H1 (cell line): Measurements from ENCODE around the gene MYOC. TPM values are rescaled to one million over a fixed set of nuclear protein-coding genes. Genes with fewer than 3 reads are reported as not detected.

Source experiments
- CTCF ChIA-PET: fragments of 300-600 bp; sonication (Branson Sonifier 250); formaldehyde crosslinking; loops from one replicate; lab custom pipeline; 2021; ENCODE audit not compliant: partially characterized antibody; lab: Charles Lee
- POLR2A ChIA-PET: fragments of 300-600 bp; sonication (Branson Sonifier 250); formaldehyde crosslinking; loops from one replicate; lab custom pipeline; 2021; ENCODE audit warnings: inconsistent platforms; ENCODE audit not compliant: partially characterized antibody; lab: Charles Lee
- DNase-seq, 2 experiments: peaks; one replicate each; pipeline versions ENCODE4 v3.0.0 to v3.0.0-alpha.2; 2010 to 2022; ENCODE audit warnings: low spot score in 2 of 2, low read depth in 1 of 2, mixed read lengths in 1 of 2
- FAIRE-seq: peaks from 2 replicates; lab custom pipeline; 2011; peaks lifted over from hg19 to GRCh38; lab: Jason Lieb, UNC
- H2AFZ ChIP-seq: 2 replicates; pipeline ENCODE4 v1.8.1; 2012; ENCODE audit warnings: low read length, inconsistent platforms
- H2AK5ac ChIP-seq: 2 replicates; pipeline ENCODE4 v1.6.1; 2013; ENCODE audit warnings: low read depth, low read length
- H2BK120ac ChIP-seq: replicated peaks from 2 replicates; pipeline ENCODE3; 2013; ENCODE audit warnings: low read depth, low read length, inconsistent platforms
- H2BK12ac ChIP-seq: 2 replicates; pipeline ENCODE4 v1.6.1; 2013; ENCODE audit warnings: low read depth, low read length
- H2BK15ac ChIP-seq: 2 replicates; pipeline ENCODE4 v1.6.1; 2013; ENCODE audit warnings: low read length
- H2BK20ac ChIP-seq: 2 replicates; pipeline ENCODE4 v1.6.1; 2013; ENCODE audit warnings: low read length
- H2BK5ac ChIP-seq: 2 replicates; pipeline ENCODE4 v1.6.1; 2013; ENCODE audit warnings: low read depth, low read length
- H3K14ac ChIP-seq: 2 replicates; pipeline ENCODE4 v1.6.1; 2013; ENCODE audit warnings: inconsistent platforms; ENCODE audit not compliant: insufficient read length
- H3K18ac ChIP-seq: 2 replicates; pipeline ENCODE4 v1.6.1; 2013; ENCODE audit warnings: low read length; ENCODE audit errors: extremely low read depth
- H3K23ac ChIP-seq: 2 replicates; pipeline ENCODE4 v1.6.1; 2013; ENCODE audit warnings: inconsistent platforms; ENCODE audit not compliant: insufficient read length
- H3K23me2 ChIP-seq: 2 replicates; pipeline ENCODE4 v1.6.1; 2013; ENCODE audit warnings: low read depth, low read length
- H3K27ac ChIP-seq: 2 replicates; pipeline ENCODE4 v1.6.1; 2011; ENCODE audit warnings: low read depth, low read length, inconsistent platforms
- H3K27me3 ChIP-seq, 4 experiments: replicated peaks in 1 of 4; 1 replicate in 1 of 4; 2 replicates in 3 of 4; pipeline versions ENCODE4 v1.6.1 to v1.8.1; 2011 to 2013; ENCODE audit warnings: low read length in 3 of 4, mild to moderate bottlenecking in 3 of 4, inconsistent platforms in 2 of 4, mixed read lengths in 2 of 4, moderate library complexity in 1 of 4; ENCODE audit not compliant: control insufficient read depth in 3 of 4, insufficient read depth in 3 of 4; ENCODE audit errors: extremely low read depth in 1 of 4
- H3K36me3 ChIP-seq, 4 experiments: 2 replicates each; pipeline versions ENCODE4 v1.6.1 to v1.8.1; 2011 to 2013; ENCODE audit warnings: mild to moderate bottlenecking in 4 of 4, low read length in 3 of 4, moderate library complexity in 2 of 4, control low read depth in 1 of 4, inconsistent platforms in 1 of 4; ENCODE audit not compliant: insufficient read depth in 4 of 4, control insufficient read depth in 2 of 4
- H3K4ac ChIP-seq: replicated peaks from 2 replicates; pipeline ENCODE3; 2013; ENCODE audit warnings: low read length, low read depth, mixed read lengths, inconsistent platforms; ENCODE audit not compliant: insufficient read length
- H3K4me1 ChIP-seq, 4 experiments: replicated peaks in 1 of 4; 1 replicate in 1 of 4; 2 replicates in 3 of 4; pipeline versions ENCODE4 v1.6.1 to v1.8.1; 2011 to 2013; ENCODE audit warnings: low read length in 3 of 4, inconsistent platforms in 2 of 4, mixed read lengths in 1 of 4; ENCODE audit not compliant: insufficient read depth in 4 of 4, control insufficient read depth in 3 of 4
- H3K4me2 ChIP-seq, 2 experiments: 2 replicates each; pipeline versions ENCODE4 v1.6.1 to v1.8.1; 2011 to 2013; ENCODE audit warnings: low read depth in 2 of 2, low read length in 2 of 2, control low read depth in 1 of 2, inconsistent platforms in 1 of 2, mild to moderate bottlenecking in 1 of 2; ENCODE audit not compliant: insufficient read depth in 1 of 2
- H3K4me3 ChIP-seq, 4 experiments: fragments of 200-600, 300-600 bp in 1 of 4; sonication (generic), shearing (Covaris generic), sonication (Bioruptor Twin) in 1 of 4; 2 replicates each; pipeline versions ENCODE4 v1.5.1 to v1.8.1; 2011 to 2016; ENCODE audit warnings: low read length in 4 of 4, low read depth in 3 of 4, control low read depth in 2 of 4, inconsistent platforms in 2 of 4, mild to moderate bottlenecking in 2 of 4, mixed read lengths in 1 of 4, moderate library complexity in 1 of 4; ENCODE audit not compliant: insufficient read depth in 2 of 4; ENCODE audit errors: extremely low read depth in 1 of 4
- H3K56ac ChIP-seq: replicated peaks from 2 replicates; pipeline ENCODE3; 2013; ENCODE audit warnings: low read depth, mild to moderate bottlenecking, mixed read lengths, low read length, inconsistent platforms; ENCODE audit not compliant: insufficient read length
- H3K79me1 ChIP-seq: 2 replicates; pipeline ENCODE4 v1.6.1; 2013; ENCODE audit warnings: low read depth, low read length, control low read depth
- H3K79me2 ChIP-seq, 2 experiments: 2 replicates each; pipeline versions ENCODE4 v1.6.1 to v1.8.1; 2012 to 2013; ENCODE audit warnings: low read length in 2 of 2, mild to moderate bottlenecking in 2 of 2, inconsistent platforms in 1 of 2; ENCODE audit not compliant: insufficient read depth in 2 of 2, control insufficient read depth in 1 of 2
- H3K9ac ChIP-seq, 4 experiments: replicated peaks in 1 of 4; 1 replicate in 1 of 4; 2 replicates in 3 of 4; pipeline versions ENCODE4 v1.6.1 to v1.8.1; 2011 to 2013; ENCODE audit warnings: low read depth in 3 of 4, low read length in 3 of 4, control low read depth in 2 of 4, mild to moderate bottlenecking in 2 of 4, moderate library complexity in 2 of 4, inconsistent platforms in 1 of 4; ENCODE audit errors: extremely low read depth in 1 of 4
- H3K9me3 ChIP-seq, 2 experiments: 2 replicates each; pipeline versions ENCODE4 v1.6.1 to v1.8.1; 2012 to 2013; ENCODE audit warnings: mild to moderate bottlenecking in 2 of 2, moderate library complexity in 2 of 2, control low read depth in 1 of 2, inconsistent platforms in 1 of 2, low read depth in 1 of 2, low read length in 1 of 2, mixed read lengths in 1 of 2; ENCODE audit not compliant: insufficient read depth in 2 of 2
- H4K20me1 ChIP-seq, 2 experiments: replicated peaks in 1 of 2; 2 replicates each; pipeline versions ENCODE3 to v1.8.1; 2011 to 2013; ENCODE audit warnings: inconsistent platforms in 2 of 2, low read length in 2 of 2, mild to moderate bottlenecking in 1 of 2; ENCODE audit not compliant: insufficient read depth in 2 of 2, control insufficient read depth in 1 of 2
- H4K5ac ChIP-seq: 2 replicates; pipeline ENCODE4 v1.6.1; 2013; ENCODE audit warnings: low read length, low read depth, mixed read lengths, inconsistent platforms; ENCODE audit not compliant: insufficient read length
- H4K8ac ChIP-seq: 2 replicates; pipeline ENCODE4 v1.8.0; 2013; ENCODE audit warnings: mild to moderate bottlenecking, moderate library complexity, low read length, inconsistent platforms; ENCODE audit not compliant: insufficient read depth; ENCODE audit errors: extremely low read depth
- H4K91ac ChIP-seq: replicated peaks from 2 replicates; pipeline ENCODE3; 2013; ENCODE audit warnings: low read length, mixed read lengths, inconsistent platforms; ENCODE audit not compliant: insufficient read length
- CBX5 ChIP-seq: fragments of 300-800, 300-1000 bp; sonication (generic); IDR thresholded peaks from 2 replicates; pipeline ENCODE4 v1.7.1; 2016; ENCODE audit warnings: antibody characterized with exemption, low read length, low read depth
- GABPA ChIP-seq: IDR thresholded peaks from 2 replicates; pipeline ENCODE4 v1.6.1; 2011; ENCODE audit warnings: mild to moderate bottlenecking, low read length, moderate library complexity, borderline replicate concordance; ENCODE audit not compliant: insufficient read depth
- GTF2F1 ChIP-seq: IDR thresholded peaks from 2 replicates; pipeline ENCODE4 v1.6.1; 2012; ENCODE audit warnings: low read depth, low read length, improper control_type of control experiment, borderline replicate concordance
- KDM1A ChIP-seq: fragments of 200-600, 300-600 bp; sonication (generic); IDR thresholded peaks from 2 replicates; pipeline ENCODE4 v1.7.1; 2016; ENCODE audit warnings: mild to moderate bottlenecking, low read length, borderline replicate concordance
- RAD21 ChIP-seq, 2 experiments: IDR thresholded peaks in 1 of 2; conservative IDR thresholded peaks in 1 of 2; 2 replicates each; pipeline ENCODE4 v1.6.1; 2011; ENCODE audit warnings: low read depth in 2 of 2, low read length in 2 of 2, improper control_type of control experiment in 1 of 2, inconsistent platforms in 1 of 2, mild to moderate bottlenecking in 1 of 2, moderate library complexity in 1 of 2
- SIN3A ChIP-seq, 2 experiments: IDR thresholded peaks in 1 of 2; conservative IDR thresholded peaks in 1 of 2; 2 replicates each; pipeline ENCODE4 v1.6.1; 2011 to 2012; ENCODE audit warnings: low read length in 2 of 2, improper control_type of control experiment in 1 of 2, low read depth in 1 of 2, mild to moderate bottlenecking in 1 of 2
- WGBS, 2 experiments: shearing (Covaris generic) in 1 of 2; methylation state at CpG; one replicate each; pipeline versions ENCODE4 v1.1.6 to v1.1.7; 2013 to 2015; ENCODE audit warnings: low lambda C conversion rate in 2 of 2, mixed read lengths in 2 of 2, inconsistent platforms in 1 of 2, low coverage in 1 of 2, missing lambda C conversion rate in 1 of 2; ENCODE audit not compliant: insufficient replicate concordance in 2 of 2, insufficient coverage in 1 of 2, insufficient read length in 1 of 2; ENCODE audit errors: extremely low coverage in 1 of 2, missing lambda C conversion rate in 1 of 2; 5-methylcytosine and 5-hydroxymethylcytosine counted together
- polyA plus RNA-seq, 7 experiments: library from polyadenylated mRNA; depleted of rRNA in 3 of 7; stranded (reverse) in 5 of 7; unstranded in 2 of 7; fragments of >200 nt in 5 of 7; fragments of 200-250 nt in 2 of 7; gene quantifications; 1 replicate in 5 of 7; 2 replicates in 1 of 7; 4 replicates in 1 of 7; pipeline versions ENCODE4 v1.2.1 to v1.2.3, GENCODE V29; 2011 to 2013; ENCODE audit warnings: missing spikeins in 2 of 7, mixed read lengths in 2 of 7
- total RNA-seq: library from RNA; stranded (reverse); fragmentation: NEBNext Ultra II Directional; extraction: Animal tissue kit (Norgen Biotek cat#: 25700); gene quantifications from 2 replicates; pipeline ENCODE4 v1.2.1, GENCODE V29; 2021

Gene MYOC
- total and polyA plus RNA-seq, 2 of the 8 experiments (the other 6 are each of a cell fraction or from before 2014, with no cell fraction given): not detected

DNA sequence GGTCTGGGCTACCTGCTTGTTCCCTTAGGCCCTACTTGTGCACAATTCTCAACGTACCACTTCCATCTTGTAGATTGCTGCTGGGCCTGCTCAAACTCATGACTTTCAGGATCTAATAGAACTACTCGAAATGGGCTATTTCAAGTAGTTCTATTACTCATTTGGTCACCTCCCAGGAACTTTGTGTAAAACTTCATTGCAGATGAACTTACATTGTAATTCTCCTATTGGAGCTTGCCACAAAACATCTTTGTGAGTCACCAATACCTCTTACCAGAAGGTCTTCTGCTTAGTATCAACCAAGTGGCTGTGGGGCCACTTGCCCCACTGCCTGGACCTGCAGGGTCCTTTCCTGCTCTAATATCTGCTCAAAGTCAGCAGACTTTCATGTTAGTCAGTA is 41.2 kb downstream of the MYOC start:
- Histone ChIP-seq H2BK20ac (no peak overlapping the region), H4K91ac (no peak overlapping the region), H3K36me3 (no peaks in the 10 kb centered on the region), H3K9ac (no peak overlapping the region), H3K4me2 (no peak overlapping the region), H4K5ac (no peak overlapping the region), H2AK5ac (no peak overlapping the region), H3K79me1 (no peaks in the 10 kb centered on the region), H3K23me2 (no peaks in the 10 kb centered on the region), H2BK12ac (no peak overlapping the region), H3K4ac (no peak overlapping the region), H3K4me3 (no peak overlapping the region), H3K18ac (no peak overlapping the region), H2AFZ (no peak overlapping the region), H3K9me3 (no peaks in the 10 kb centered on the region), H2BK5ac (no peak overlapping the region), H4K8ac (no peak overlapping the region), H3K14ac (no peak overlapping the region), H3K79me2 (no peaks in the 10 kb centered on the region), H4K20me1 (no peaks in the 10 kb centered on the region), H3K27ac (no peak overlapping the region), H3K23ac (no peak overlapping the region), H2BK120ac (no peak overlapping the region), H3K27me3 (no peaks in the 10 kb centered on the region), H2BK15ac (no peak overlapping the region), H3K4me1 (no peaks in the 10 kb centered on the region), H3K56ac (no peak overlapping the region)
- ChIA-PET POLR2A (interaction anchor here (0.8 kb wide), 1 partner anchor 13 kb away, joined by 4 read pairs; no protein-coding TSS in a partner anchor), CTCF (no interaction called here)
- TF ChIP-seq GABPA: no peak
- TF ChIP-seq CBX5: no peak
- no peak for TF ChIP-seq GTF2F1
- TF ChIP-seq RAD21 (IDR thresholded peaks at IDR 0.05 in 1 of 2, conservative IDR thresholded peaks at IDR 0.05 in 1 of 2; ENCODE audit: low read depth in 2 of 2, low read length in 2 of 2): no peak
- no peak for TF ChIP-seq KDM1A
- TF ChIP-seq SIN3A (conservative IDR thresholded peaks at IDR 0.05 in 1 of 2, IDR thresholded peaks at IDR 0.05 in 1 of 2; ENCODE audit: low read depth in 1 of 2, low read length in 2 of 2): no peak
- no peak for DNase-seq
- no peak for FAIRE-seq
- 89% methylated on average over 2 of the region's 2 CpGs; no CpG with 5 or more reads in 1 of the 2 experiments for WGBS, 2 experiments
